HEK293T (cell line): ENCODE results near the gene CLIC5.
"Not testable (repeated sequence)": the region's sequence is repeated elsewhere in the genome, so short reads cannot be mapped to it uniquely, and the experiment has no call there.

ENCODE experiments used
- CTCF ChIA-PET: fragments of 350-600 bp; formaldehyde crosslinking; extraction: SDS; loops from one replicate; lab custom pipeline; 2021; ENCODE audit warnings: antibody characterized with exemption, inconsistent platforms; lab: Yijun Ruan, JAX
- POLR2A ChIA-PET: fragments of 350-600 bp; formaldehyde crosslinking; extraction: SDS; loops from one replicate; lab custom pipeline; 2020; ENCODE audit warnings: antibody characterized with exemption, inconsistent platforms; lab: Yijun Ruan, JAX
- DNase-seq: peaks from one replicate; pipeline ENCODE4 v3.0.0; 2012; ENCODE audit warnings: mixed read lengths; ENCODE audit errors: extremely low spot score
- ARNT ChIP-seq: fragments of 450-650 bp; IDR thresholded peaks from 2 replicates; pipeline ENCODE4 v1.6.1; 2017; ENCODE audit warnings: mild to moderate bottlenecking
- BHLHE40 ChIP-seq: fragments of 450-650 bp; IDR thresholded peaks from 2 replicates; pipeline ENCODE4 v1.6.1; 2016; ENCODE audit warnings: mild to moderate bottlenecking, moderate library complexity, borderline replicate concordance
- CTBP1 ChIP-seq: fragments of 450-650 bp; IDR thresholded peaks from 2 replicates; pipeline ENCODE4 v1.6.1; 2016; ENCODE audit warnings: borderline replicate concordance
- ELF4 ChIP-seq: fragments of 450-650 bp; IDR thresholded peaks from 2 replicates; pipeline ENCODE4 v1.6.1; 2017; ENCODE audit warnings: antibody characterized with exemption
- FOXA1 ChIP-seq: fragments of 450-650 bp; IDR thresholded peaks from 2 replicates; pipeline ENCODE4 v1.6.1; 2016; ENCODE audit warnings: mild to moderate bottlenecking
- FOXK2 ChIP-seq: fragments of 450-650 bp; IDR thresholded peaks from 2 replicates; pipeline ENCODE4 v1.6.1; 2016; ENCODE audit warnings: mild to moderate bottlenecking
- FOXM1 ChIP-seq: fragments of 450-650 bp; IDR thresholded peaks from 2 replicates; pipeline ENCODE4 v1.6.1; 2017; ENCODE audit warnings: mild to moderate bottlenecking, borderline replicate concordance
- HDGF ChIP-seq: fragments of 450-650 bp; IDR thresholded peaks from 2 replicates; pipeline ENCODE4 v1.6.1; 2017; ENCODE audit warnings: antibody characterized with exemption, borderline replicate concordance
- L3MBTL2 ChIP-seq: fragments of 450-650 bp; conservative IDR thresholded peaks from 2 replicates; pipeline ENCODE4 v1.6.1; 2016; ENCODE audit warnings: mild to moderate bottlenecking
- LEF1 ChIP-seq: fragments of 450-650 bp; IDR thresholded peaks from 2 replicates; pipeline ENCODE4 v1.6.1; 2017; ENCODE audit warnings: mild to moderate bottlenecking, borderline replicate concordance
- NFRKB ChIP-seq: fragments of 450-650 bp; IDR thresholded peaks from 2 replicates; pipeline ENCODE4 v1.6.1; 2016; ENCODE audit warnings: mild to moderate bottlenecking, moderate library complexity
- PKNOX1 ChIP-seq: fragments of 450-650 bp; IDR thresholded peaks from 2 replicates; pipeline ENCODE4 v1.6.1; 2016
- SP1 ChIP-seq: fragments of 450-650 bp; IDR thresholded peaks from 2 replicates; pipeline ENCODE4 v1.6.1; 2017
- SUZ12 ChIP-seq: fragments of 450-650 bp; IDR thresholded peaks from 2 replicates; pipeline ENCODE4 v1.6.1; 2016; ENCODE audit warnings: mild to moderate bottlenecking
- TARDBP ChIP-seq: fragments of 450-650 bp; IDR thresholded peaks from 2 replicates; pipeline ENCODE4 v1.6.1; 2016
- ZNF384 ChIP-seq: fragments of 450-650 bp; IDR thresholded peaks from 2 replicates; pipeline ENCODE4 v1.6.1; 2016

Gene CLIC5

DNA sequence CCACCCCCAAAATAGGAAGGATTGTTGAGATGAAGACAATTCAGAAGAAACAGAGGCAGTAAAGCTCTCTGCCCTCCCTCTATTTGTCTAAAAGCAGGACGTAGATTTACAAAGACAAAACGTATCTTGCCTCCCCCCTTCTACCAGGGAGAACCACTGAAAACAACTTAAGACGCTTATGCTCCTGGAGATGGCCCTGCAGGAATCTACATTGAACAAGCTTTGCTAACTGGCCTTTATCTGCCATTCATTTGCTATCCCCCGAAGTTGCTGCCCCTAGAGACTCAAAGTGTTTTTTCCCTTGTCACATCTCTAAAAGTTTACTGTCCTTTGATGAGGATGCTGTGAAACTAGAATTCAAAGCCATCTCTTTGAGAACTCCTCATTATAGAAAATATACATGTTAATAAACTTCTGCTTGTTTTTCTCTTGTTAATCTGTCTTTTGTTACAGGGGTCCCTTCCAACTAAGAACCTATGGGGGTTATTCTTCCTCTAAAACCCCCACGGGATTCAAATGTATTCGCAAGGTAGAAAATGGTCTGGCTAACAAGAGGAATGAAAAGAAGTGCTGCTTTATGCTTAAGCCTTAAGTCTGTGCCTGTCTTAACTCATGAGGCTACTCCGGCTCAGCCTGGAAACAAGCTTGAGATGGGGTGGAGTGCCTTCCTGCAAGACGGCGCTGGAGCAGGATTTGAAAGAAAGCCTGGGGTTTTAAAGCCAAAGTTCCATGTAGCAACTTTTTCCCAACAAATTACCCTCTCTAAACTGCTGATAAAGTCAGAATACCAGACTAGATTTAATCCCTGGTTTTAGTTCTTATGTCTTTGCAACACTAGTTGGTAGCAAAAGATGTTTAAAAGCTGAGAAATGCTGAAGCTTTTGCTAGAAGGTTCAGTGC, 88.0 kb downstream of the CLIC5 start:
- TF ChIP-seq LEF1 (no peak), CTBP1 (no peak), FOXA1 (no peak), NFRKB (no peak), ELF4 (no peak), ZNF384 (no peak), BHLHE40 (no peak), SP1 (no peak)
- CTCF ChIA-PET: interaction anchor here (0.7 to 0.8 kb wide), 2 partner anchors 10 to 806 kb away, joined by 3 read pairs; no protein-coding TSS in a partner anchor
- no peak for DNase-seq
- POLR2A ChIA-PET: no interaction called here

DNA sequence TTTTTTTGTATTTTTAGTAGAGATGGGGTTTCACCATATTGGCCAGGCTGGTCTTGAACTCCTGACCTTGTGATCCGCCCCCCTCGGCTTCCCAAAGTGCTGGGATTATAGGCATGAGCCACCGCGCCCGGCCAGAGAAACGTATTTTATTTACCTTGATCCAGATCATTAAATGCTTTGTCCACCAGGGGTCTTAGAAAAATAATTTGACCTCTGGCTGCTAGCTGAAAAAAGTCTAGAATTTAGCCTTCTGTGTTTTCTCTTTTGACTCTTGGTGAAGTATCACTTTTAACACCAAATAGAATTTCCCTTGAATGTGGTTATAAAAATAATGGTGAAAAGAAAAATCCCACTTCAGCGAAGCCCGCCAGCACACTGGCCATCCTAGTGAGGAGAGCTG, 89.2 kb downstream of the CLIC5 start:
- DNase-seq, POLR2A ChIA-PET, CTCF ChIA-PET: not testable (repeated sequence)

- TF ChIP-seq FOXK2 (no peak), L3MBTL2 (no peak), LEF1 (no peak), TARDBP (no peak), ELF4 (no peak), SP1 (no peak)
- DNase-seq: no peak
- CTCF ChIA-PET: interaction anchor here (0.8 kb wide), 1 partner anchor 1295 kb away, joined by 3 read pairs; no protein-coding TSS in a partner anchor
- POLR2A ChIA-PET: no interaction called here
Observed at GRCh38 chr6:45924763-45925342, 90.8 kb downstream of the CLIC5 start.

- no peak for TF ChIP-seq SP1
- TF ChIP-seq CTBP1: no peak
- no peak for TF ChIP-seq TARDBP
- TF ChIP-seq HDGF: no peak
- no peak for TF ChIP-seq L3MBTL2
- TF ChIP-seq FOXA1: no peak
- no peak for TF ChIP-seq FOXM1
- no peak for TF ChIP-seq ZNF384
- TF ChIP-seq FOXK2: no peak
- no peak for TF ChIP-seq NFRKB
- ChIA-PET CTCF (interaction anchor here (0.8 to 1.1 kb wide), 2 partner anchors 1294 to 1449 kb away, joined by 3 read pairs; no protein-coding TSS in a partner anchor), POLR2A (no interaction called here)
- no peak for DNase-seq
Observed at GRCh38 chr6:45923831-45924391, 91.7 kb downstream of the CLIC5 start.

GRCh38 chr6:45922728-45923351, 92.8 kb downstream of the CLIC5 start:
- TF ChIP-seq SP1 (no peak), FOXM1 (no peak), LEF1 (no peak), ZNF384 (no peak), FOXK2 (no peak), CTBP1 (no peak), SUZ12 (no peak), NFRKB (no peak), ARNT (no peak), PKNOX1 (no peak), TARDBP (no peak), L3MBTL2 (no peak), HDGF (no peak), ELF4 (no peak), BHLHE40 (no peak), FOXA1 (no peak)
- DNase-seq: peak; percentile 60
- ChIA-PET CTCF (interaction anchor here (0.5 to 2.7 kb wide), 15 partner anchors 9 to 1453 kb away, joined by 3 to 11 read pairs (median 4); no protein-coding TSS in a partner anchor), POLR2A (no interaction called here)

DNA sequence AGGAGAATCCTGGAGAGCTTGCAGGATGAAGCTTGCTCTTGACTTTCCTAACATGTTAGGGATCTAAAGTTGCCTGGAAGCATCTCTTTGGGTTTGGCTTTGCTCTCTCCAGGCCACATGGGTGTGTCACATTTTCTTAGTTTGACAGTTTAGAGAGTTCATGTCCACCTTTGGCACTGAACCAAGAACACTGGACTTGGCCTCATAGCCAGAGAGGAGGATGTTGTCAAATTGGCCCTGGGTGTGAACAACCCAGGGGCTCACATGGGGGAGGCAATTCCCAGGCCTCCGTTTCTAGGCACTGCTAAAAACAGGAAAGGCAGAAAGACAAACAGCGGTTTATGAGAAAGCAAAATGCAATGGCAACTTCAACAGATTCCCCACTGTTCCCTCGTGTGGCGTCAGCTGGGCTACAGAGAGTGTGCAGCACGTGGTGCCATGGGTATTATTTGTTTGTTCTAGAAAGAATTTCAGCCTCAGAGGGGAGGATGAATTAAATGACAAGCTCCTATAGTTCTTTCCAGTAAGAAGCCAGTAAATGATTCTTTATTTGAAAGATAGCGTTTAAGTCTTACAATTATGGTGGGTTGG, 93.9 kb downstream of the CLIC5 start:
- POLR2A ChIA-PET: no interaction called here
- TF ChIP-seq SUZ12: no peak
- TF ChIP-seq ZNF384: no peak
- TF ChIP-seq L3MBTL2: peak; percentile 31; the same call in 1 of the 2 replicates
- no peak for TF ChIP-seq ELF4
- no peak for TF ChIP-seq NFRKB
- CTCF ChIA-PET: interaction anchor here (0.7 to 2.7 kb wide), 7 partner anchors 9 to 1446 kb away, joined by 3 to 11 read pairs (median 6); no protein-coding TSS in a partner anchor
- DNase-seq: no peak
